Naive thymus-derived CD4-positive, alpha-beta T cell (primary cell): ENCODE data around the gene EFNA2. TPM values are rescaled to one million over a fixed set of nuclear protein-coding genes. Genes with fewer than 3 reads are reported as not detected.

ENCODE experiments used
- ATAC-seq: fragments of 150-1000 bp; cut with Tn5 transposase; 2 replicates; pipeline ENCODE4 v1.10.0; 2021; ENCODE audit warnings: mild to moderate bottlenecking, moderate library complexity
- CTCF ChIA-PET: fragments of 350-600 bp; sonication (Branson Sonifier 250); formaldehyde crosslinking; loops from one replicate; lab custom pipeline; 2021; ENCODE audit warnings: antibody characterized with exemption; lab: Charles Lee
- POLR2A ChIA-PET: fragments of 350-600 bp; sonication (Branson Sonifier 250); formaldehyde crosslinking; loops from one replicate; lab custom pipeline; 2021; ENCODE audit warnings: antibody characterized with exemption, inconsistent platforms; lab: Charles Lee
- DNase-seq, 9 donors: peaks; one replicate each; pipeline versions ENCODE4 v3.0.0 to v3.0.0-alpha.2; 2020 to 2022; ENCODE audit warnings: mixed read lengths in 1 of 9
- H3K27ac ChIP-seq: one replicate; pipeline ENCODE4 v1.7.0; 2013; ENCODE audit warnings: mild to moderate bottlenecking, low read depth, low read length, moderate library complexity
- H3K27me3 ChIP-seq, 2 donors: one replicate each; pipeline ENCODE4 v1.7.0; 2013; ENCODE audit warnings: low read length in 2 of 2, mild to moderate bottlenecking in 2 of 2, moderate library complexity in 2 of 2; ENCODE audit not compliant: control insufficient read depth in 2 of 2, insufficient read depth in 2 of 2
- H3K36me3 ChIP-seq, 3 experiments: 1 replicate in 2 of 3; 2 replicates in 1 of 3; pipeline ENCODE4 v1.7.0; 2013; ENCODE audit warnings: low read length in 3 of 3, mild to moderate bottlenecking in 3 of 3, moderate library complexity in 1 of 3; ENCODE audit not compliant: insufficient read depth in 3 of 3, control insufficient read depth in 2 of 3
- H3K4me1 ChIP-seq, 2 donors: one replicate each; pipeline ENCODE4 v1.7.0; 2013; ENCODE audit warnings: low read length in 2 of 2, mild to moderate bottlenecking in 2 of 2, moderate library complexity in 1 of 2; ENCODE audit not compliant: control insufficient read depth in 2 of 2, insufficient read depth in 2 of 2
- H3K4me3 ChIP-seq: 2 replicates; pipeline ENCODE4 v1.7.0; 2013; ENCODE audit warnings: mild to moderate bottlenecking, low read length
- H3K9me3 ChIP-seq, 3 experiments: 1 replicate in 2 of 3; 2 replicates in 1 of 3; pipeline ENCODE4 v1.7.0; 2013; ENCODE audit warnings: low read length in 3 of 3; ENCODE audit not compliant: control insufficient read depth in 2 of 3
- H3K27ac Mint-ChIP-seq, 9 donors: one replicate each; pipeline ENCODE4 v1.8.0; 2020 to 2022; ENCODE audit warnings: mixed read lengths in 9 of 9, mild to moderate bottlenecking in 8 of 9, moderate library complexity in 5 of 9, inconsistent platforms in 2 of 9
- H3K27me3 Mint-ChIP-seq, 5 donors: one replicate each; pipeline ENCODE4 v1.8.0; 2021 to 2022; ENCODE audit warnings: mixed read lengths in 5 of 5, mild to moderate bottlenecking in 1 of 5
- H3K36me3 Mint-ChIP-seq, 5 donors: one replicate each; pipeline ENCODE4 v1.8.0; 2020 to 2022; ENCODE audit warnings: mixed read lengths in 5 of 5, mild to moderate bottlenecking in 3 of 5, inconsistent platforms in 1 of 5
- H3K4me1 Mint-ChIP-seq, 7 donors: one replicate each; pipeline ENCODE4 v1.8.0; 2020 to 2022; ENCODE audit warnings: mixed read lengths in 7 of 7, mild to moderate bottlenecking in 3 of 7, inconsistent platforms in 1 of 7
- H3K4me3 Mint-ChIP-seq, 10 donors: one replicate each; pipeline ENCODE4 v1.8.0; 2020 to 2022; ENCODE audit warnings: mild to moderate bottlenecking in 10 of 10, mixed read lengths in 10 of 10, moderate library complexity in 6 of 10, inconsistent platforms in 2 of 10
- H3K9me3 Mint-ChIP-seq, 11 donors: one replicate each; pipeline ENCODE4 v1.8.0; 2020 to 2022; ENCODE audit warnings: mixed read lengths in 11 of 11, mild to moderate bottlenecking in 4 of 11, inconsistent platforms in 1 of 11, moderate library complexity in 1 of 11
- intact Hi-C, 2 donors: fragments of 100-400 bp; cut with micrococcal nuclease; formaldehyde crosslinking; loops; one replicate each; pipeline ENCODE4 v1.15.1; 2023
- polyA plus RNA-seq, 2 donors: library from polyadenylated mRNA; unstranded; fragments of 300-500 nt; fragmentation: Illumina TruSeq; gene quantifications; one replicate each; pipeline ENCODE4 v1.2.3, GENCODE V29; 2021
- total RNA-seq, 6 experiments: library from RNA in 5 of 6; stranded (reverse) in 5 of 6; gene quantifications; 1 replicate in 5 of 6; 2 replicates in 1 of 6; pipeline ENCODE4 v1.2.3 and lab custom pipeline; 2021 to 2026

The EFNA2 gene
- total and polyA plus RNA-seq, 7 experiments from 2014 or later = not detected

GRCh38 chr19:1265615-1266128 is 20.0 kb upstream of the EFNA2 start:
- Histone ChIP-seq H3K27me3 (no peaks in the 10 kb centered on the region), H3K27ac (no peak overlapping the region), H3K4me3 (peak overlapping the region; percentile 48), H3K36me3 (peaks cover 0 to 5% (median 4%) of the 10 kb centered on the region in 3 experiments), H3K4me1 (peaks cover 38 to 47% of the 10 kb centered on the region in 2 donors), H3K9me3 (no peaks in the 10 kb centered on the region)
- Mint-ChIP-seq H3K27ac (peak overlapping the region in 5 of 9 donors; percentile 21 to 82 (median 70)), H3K36me3 (peaks cover 0 to 6% (median 5%) of the 10 kb centered on the region in 5 donors), H3K4me1 (peaks cover 41 to 60% (median 47%) of the 10 kb centered on the region in 7 donors), H3K9me3 (peaks cover 0 to 7% (median 0%) of the 10 kb centered on the region in 11 donors), H3K27me3 (peaks cover 0 to 6% (median 0%) of the 10 kb centered on the region in 5 donors), H3K4me3 (peak overlapping the region; percentile 25 to 96 (median 50))
- DNase-seq (peak in 1 of 9 donors; percentile 47), ATAC-seq (no peak)
- ChIA-PET POLR2A (interaction anchor here (1.1 to 14.9 kb wide), 6 partner anchors 9 to 60 kb away, joined by 3 to 366 read pairs (median 11); partner anchors contain the start of genes ATP5F1D, FAM174C and STK11), CTCF (interaction anchor here (1.3 to 5.1 kb wide), 4 partner anchors 10 to 99 kb away, joined by 3 to 164 read pairs (median 6); no protein-coding TSS in a partner anchor)
- intact Hi-C loops = loop anchor here (1.0 to 10.0 kb wide), 3 partner anchors 21 to 589 kb away; partner anchors contain the start of gene PTBP1 (in 1 of the 2)

GRCh38 chr19:1266129-1266915 is 19.4 kb upstream of the EFNA2 start:
- intact Hi-C loops = loop anchor here (1.0 to 10.0 kb wide), 3 partner anchors 22 to 588 kb away; partner anchors contain the start of gene PTBP1 (in 1 of the 2)
- Mint-ChIP-seq H3K4me3 (peak overlapping the region; percentile 25 to 96 (median 55)), H3K4me1 (peaks cover 46 to 64% (median 52%) of the 10 kb centered on the region in 7 donors), H3K36me3 (peaks cover 0 to 12% (median 9%) of the 10 kb centered on the region in 5 donors), H3K9me3 (peaks cover 0 to 7% (median 0%) of the 10 kb centered on the region in 11 donors), H3K27ac (peak overlapping the region in 5 of 9 donors; percentile 21 to 82 (median 65)), H3K27me3 (peaks cover 0 to 6% (median 0%) of the 10 kb centered on the region in 5 donors)
- DNase-seq = peak; percentile 54 to 93 (median 70)
- Histone ChIP-seq H3K27ac (peak overlapping the region; percentile 55), H3K9me3 (no peaks in the 10 kb centered on the region), H3K36me3 (peaks cover 6 to 12% (median 11%) of the 10 kb centered on the region in 3 experiments), H3K27me3 (no peaks in the 10 kb centered on the region), H3K4me3 (peak overlapping the region; percentile 48), H3K4me1 (peaks cover 44 to 52% of the 10 kb centered on the region in 2 donors)
- peak; percentile 51 for ATAC-seq
- ChIA-PET POLR2A (interaction anchor here (0.8 to 14.9 kb wide), 8 partner anchors 9 to 468 kb away, joined by 3 to 366 read pairs (median 6); partner anchors contain the start of genes ATP5F1D, FAM174C and STK11), CTCF (interaction anchor here (0.7 to 5.1 kb wide), 8 partner anchors 9 to 99 kb away, joined by 3 to 164 read pairs (median 5); partner anchors contain the start of gene FAM174C)

GRCh38 chr19:1266916-1267476 is 18.7 kb upstream of the EFNA2 start:
- Histone ChIP-seq H3K27ac (peak overlapping the region; percentile 55), H3K9me3 (no peaks in the 10 kb centered on the region), H3K4me3 (peak overlapping the region; percentile 48), H3K36me3 (peaks cover 12 to 17% (median 16%) of the 10 kb centered on the region in 3 experiments), H3K27me3 (no peaks in the 10 kb centered on the region), H3K4me1 (peaks cover 47 to 52% of the 10 kb centered on the region in 2 donors)
- DNase-seq = peak in 8 of 9 donors; percentile 49 to 90 (median 70)
- intact Hi-C loops = loop anchor here (1.0 to 10.0 kb wide), 3 partner anchors 23 to 588 kb away; partner anchors contain the start of gene PTBP1 (in 1 of the 2)
- peaks cover 0 to 7% (median 0%) of the 10 kb centered on the region in 11 donors for H3K9me3 Mint-ChIP-seq
- peaks cover 45 to 64% (median 52%) of the 10 kb centered on the region in 7 donors for H3K4me1 Mint-ChIP-seq
- peak overlapping the region; percentile 51 to 96 (median 66) for H3K4me3 Mint-ChIP-seq
- peaks cover 0 to 6% (median 0%) of the 10 kb centered on the region in 5 donors for H3K27me3 Mint-ChIP-seq
- CTCF ChIA-PET = interaction anchor here (0.9 to 5.1 kb wide), 8 partner anchors 8 to 22 kb away, joined by 3 to 164 read pairs (median 6); partner anchors contain the start of gene FAM174C
- H3K27ac Mint-ChIP-seq = peak overlapping the region in 6 of 9 donors; percentile 28 to 89 (median 55)
- peaks cover 0 to 18% (median 11%) of the 10 kb centered on the region in 5 donors for H3K36me3 Mint-ChIP-seq
- peak; percentile 24 for ATAC-seq
- POLR2A ChIA-PET = interaction anchor here (0.8 to 14.9 kb wide), 8 partner anchors 9 to 469 kb away, joined by 3 to 366 read pairs (median 13); partner anchors contain the start of genes ABCA7, ATP5F1D, CBARP and FAM174C

- DNase-seq (peak in 1 of 9 donors; percentile 60), ATAC-seq (no peak)
- POLR2A ChIA-PET = interaction anchor here (1.5 to 14.9 kb wide), 7 partner anchors 8 to 469 kb away, joined by 3 to 366 read pairs (median 17); partner anchors contain the start of genes ABCA7, ATP5F1D, CBARP and FAM174C
- Mint-ChIP-seq H3K36me3 (peaks cover 0 to 25% (median 11%) of the 10 kb centered on the region in 5 donors), H3K4me3 (peak overlapping the region; percentile 58 to 96 (median 68)), H3K9me3 (peaks cover 0 to 7% (median 0%) of the 10 kb centered on the region in 11 donors), H3K27ac (peak overlapping the region in 7 of 9 donors; percentile 28 to 90 (median 76)), H3K27me3 (peaks cover 0 to 6% (median 0%) of the 10 kb centered on the region in 5 donors), H3K4me1 (peaks cover 48 to 70% (median 53%) of the 10 kb centered on the region in 7 donors)
- peaks cover 48 to 53% of the 10 kb centered on the region in 2 donors for H3K4me1 ChIP-seq
- CTCF ChIA-PET = interaction anchor here (0.9 to 5.1 kb wide), 4 partner anchors 8 to 23 kb away, joined by 3 to 164 read pairs (median 10); no protein-coding TSS in a partner anchor
- peak overlapping the region; percentile 48 for H3K4me3 ChIP-seq
- peaks cover 19 to 23% (median 20%) of the 10 kb centered on the region in 3 experiments for H3K36me3 ChIP-seq
- peak overlapping the region; percentile 82 for H3K27ac ChIP-seq
- intact Hi-C loops = loop anchor here (5.0 to 10.0 kb wide), 2 partner anchors 470 to 587 kb away; partner anchors contain the start of gene PTBP1 (in 1 of the 2)
- H3K9me3 ChIP-seq = no peaks in the 10 kb centered on the region
- H3K27me3 ChIP-seq = no peaks in the 10 kb centered on the region
Observed at GRCh38 chr19:1267477-1268225, 18.0 kb upstream of the EFNA2 start.
